Colon (tissue), 2 donors: ENCODE results near the gene GRID2.
"Not testable (repeated sequence)": the region's sequence is repeated elsewhere in the genome, so short reads cannot be mapped to it uniquely, and the experiment has no call there.

Experiments
- FAIRE-seq: peaks from 2 replicates; lab custom pipeline; 2012; peaks lifted over from hg19 to GRCh38; lab: Jason Lieb, UNC
- donor health status: control.
- donor health status: control.

Gene GRID2

DNA sequence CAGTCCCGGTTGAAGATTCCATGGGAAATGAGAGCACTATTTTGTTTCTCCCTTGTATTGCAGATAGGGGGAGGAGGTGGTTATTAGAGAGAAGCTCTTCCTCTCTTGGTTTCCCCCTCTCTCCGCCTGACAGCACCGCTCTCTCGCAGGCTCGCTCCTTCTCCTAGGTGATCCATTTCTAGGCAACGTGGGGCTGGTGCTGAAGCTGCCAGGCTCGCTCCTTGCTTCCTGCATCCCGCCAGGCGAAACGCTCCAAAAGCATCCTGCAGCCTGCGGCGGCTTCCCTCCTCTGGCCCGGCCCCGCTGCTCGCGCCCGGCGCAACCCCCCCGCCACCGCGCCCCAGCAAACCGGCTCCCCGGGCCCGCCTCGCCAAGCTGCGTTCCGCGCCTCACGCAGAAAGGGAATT lies at the start of gene GRID2:
TSS of gene GRID2 (plus strand) at position 346 of the 407 bp plus-strand sequence.
- no peak for FAIRE-seq

- no peak for FAIRE-seq
Measured at GRCh38 chr4:92253986-92254671, 49.6 kb upstream of the GRID2 start.

DNA sequence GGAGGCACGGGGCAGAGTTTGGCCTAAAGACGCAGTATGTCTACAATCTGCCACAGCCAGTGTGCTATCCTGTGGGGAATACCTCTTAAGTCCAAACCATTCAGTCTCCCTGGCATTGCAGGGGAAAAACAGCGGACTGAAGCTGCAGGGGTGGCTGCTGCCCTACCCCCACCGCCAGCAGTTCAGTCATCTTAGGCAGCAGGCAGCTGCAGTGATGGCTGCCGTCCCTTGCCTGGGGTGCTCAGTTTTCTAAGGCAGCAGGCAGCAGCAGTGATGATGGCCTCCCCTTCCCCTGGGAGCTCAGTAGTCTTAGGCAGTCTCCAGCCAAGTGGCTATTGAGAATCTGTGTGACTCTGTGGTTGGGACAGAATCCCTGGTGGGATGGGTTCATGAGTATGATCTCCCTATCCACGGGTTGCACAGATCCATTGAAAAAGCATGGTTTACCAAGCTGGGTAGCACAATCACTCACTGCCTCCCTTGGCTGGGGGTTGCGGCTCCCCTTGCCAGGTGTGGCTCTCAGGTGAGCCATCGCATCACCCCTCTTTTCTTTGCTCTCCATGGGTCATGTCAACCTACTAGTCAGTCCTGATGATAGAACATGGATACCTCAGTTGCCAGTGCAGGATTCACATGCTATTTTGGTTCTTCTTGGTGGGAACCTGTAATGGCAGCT lies 48.9 kb upstream of the GRID2 start:
- FAIRE-seq: no peak

DNA sequence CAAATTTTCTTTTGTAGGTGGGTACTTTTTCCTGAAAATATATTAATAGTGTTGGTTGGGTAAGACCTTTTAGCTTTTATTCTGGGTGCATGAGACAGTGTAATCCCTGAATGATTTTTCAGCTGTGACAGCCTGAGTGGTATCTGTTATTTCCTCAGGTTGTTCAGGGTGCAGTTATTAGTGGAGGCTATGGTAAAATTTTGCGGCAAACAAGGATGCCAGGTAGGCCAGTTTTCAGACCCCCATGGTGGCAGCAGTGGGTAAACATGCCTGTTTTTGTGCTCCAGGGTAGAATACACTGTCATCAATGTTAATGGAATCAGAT lies 47.9 kb upstream of the GRID2 start:
- no peak for FAIRE-seq

DNA sequence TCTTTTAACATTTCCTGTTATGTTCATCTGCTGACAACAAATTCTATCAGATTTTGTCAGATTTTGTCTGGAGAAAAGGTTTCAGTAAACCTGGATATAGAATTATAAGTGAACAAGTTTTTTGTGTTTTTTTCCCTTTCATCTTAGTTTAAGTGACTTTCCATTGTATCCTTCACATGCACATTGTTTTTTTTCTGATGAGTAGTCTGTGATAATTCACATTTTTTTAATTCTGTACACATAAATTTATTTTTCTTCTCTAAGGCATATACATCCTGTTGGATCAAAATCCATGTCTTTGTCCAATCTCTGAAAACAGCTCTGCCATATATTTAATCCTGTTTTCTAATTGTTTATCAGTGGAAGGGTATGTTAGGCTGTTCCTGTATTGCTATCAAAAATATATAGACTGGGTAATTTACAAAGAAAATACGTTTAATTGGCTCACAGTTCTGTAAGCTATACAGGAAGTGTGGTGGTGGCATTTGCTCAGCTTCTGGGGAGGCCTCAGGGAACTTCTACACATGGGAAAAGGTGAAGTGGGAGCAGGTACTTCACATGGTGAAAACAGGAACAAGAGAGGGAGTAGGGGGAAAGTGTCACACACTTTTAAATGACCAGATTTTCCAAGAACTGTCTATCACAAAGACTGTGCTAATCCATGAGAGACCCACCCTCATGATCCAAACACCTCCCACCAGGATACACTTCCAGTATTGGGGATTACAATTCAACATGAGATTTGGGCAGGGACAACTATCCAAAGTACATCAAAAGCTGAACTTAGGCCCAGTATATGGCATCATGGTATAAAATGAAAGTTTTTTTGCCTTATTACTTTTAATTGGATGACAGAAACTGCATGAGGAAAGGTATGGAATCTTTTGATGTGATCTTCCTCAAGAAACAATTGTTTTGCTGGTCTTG lies 45.6 kb upstream of the GRID2 start:
- FAIRE-seq: no peak

GRCh38 chr4:92261256-92261655 lies 42.5 kb upstream of the GRID2 start:
- no peak for FAIRE-seq

DNA sequence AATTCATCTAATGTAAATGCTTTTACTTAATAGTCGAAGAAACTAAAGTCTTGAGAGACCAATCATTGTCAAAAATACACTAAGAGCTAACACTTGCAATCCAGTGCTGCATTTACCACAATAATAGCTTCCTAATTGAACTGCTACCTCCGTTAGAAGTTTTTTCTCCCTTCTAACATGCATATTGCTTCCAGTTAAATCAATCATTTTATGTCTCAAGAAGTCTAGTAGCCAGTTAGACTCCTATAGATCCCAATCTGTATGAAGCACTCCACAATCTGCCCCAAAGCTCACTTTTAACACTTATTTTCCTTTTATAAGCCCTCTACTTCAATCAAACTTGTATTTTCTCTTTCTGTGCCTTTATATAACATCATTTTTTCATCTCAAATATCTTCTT lies 41.4 kb upstream of the GRID2 start:
- FAIRE-seq: no peak

- FAIRE-seq: no peak
Measured at GRCh38 chr4:92263010-92263409, 40.8 kb upstream of the GRID2 start.

DNA sequence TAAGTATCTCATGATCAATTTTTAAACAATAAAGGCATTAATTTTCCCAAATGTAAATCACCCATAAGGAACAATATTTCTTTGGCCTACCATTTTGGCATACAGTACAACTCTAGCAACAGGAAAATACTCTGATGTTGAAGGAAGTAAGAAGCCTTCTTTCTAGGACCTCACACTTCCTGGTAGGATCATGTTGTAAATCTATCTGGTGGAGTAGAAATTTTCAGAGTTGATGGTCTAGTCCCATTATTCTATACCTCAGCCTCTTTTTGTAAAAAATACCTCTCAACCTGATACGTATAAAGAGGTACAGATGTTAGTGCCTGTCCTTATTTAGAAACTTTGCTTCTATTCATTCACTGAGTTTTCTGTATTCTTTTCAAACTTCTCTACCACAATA lies 40.2 kb upstream of the GRID2 start:
- FAIRE-seq: no peak

- FAIRE-seq: no peak
Measured at GRCh38 chr4:92264163-92264562, 39.6 kb upstream of the GRID2 start.

DNA sequence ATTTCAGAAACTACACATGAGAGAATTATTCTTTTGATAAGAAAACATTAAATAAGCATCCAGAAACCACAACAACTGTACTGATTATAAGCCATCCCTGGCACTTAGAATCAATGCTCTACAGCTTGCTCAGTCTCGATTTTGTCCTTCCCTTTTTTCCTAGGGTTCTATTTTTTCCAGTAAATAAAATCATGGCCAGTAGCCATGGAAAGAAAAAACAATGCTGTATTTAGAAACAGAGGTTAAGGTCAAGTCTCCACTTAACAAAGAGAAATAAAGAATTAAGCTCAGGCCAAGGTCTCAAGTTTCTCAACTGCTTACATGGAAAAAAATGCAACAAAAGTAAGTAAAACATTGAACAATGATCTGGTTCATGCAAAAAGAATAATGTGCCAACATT lies 38.7 kb upstream of the GRID2 start:
- FAIRE-seq: no peak

GRCh38 chr4:92265798-92266197 lies 38.0 kb upstream of the GRID2 start:
- FAIRE-seq: no peak

- peak; percentile 62 for FAIRE-seq
Measured at GRCh38 chr4:92266521-92266920, 37.2 kb upstream of the GRID2 start.

- no peak for FAIRE-seq
Measured at GRCh38 chr4:92268642-92269041, 35.1 kb upstream of the GRID2 start.

DNA sequence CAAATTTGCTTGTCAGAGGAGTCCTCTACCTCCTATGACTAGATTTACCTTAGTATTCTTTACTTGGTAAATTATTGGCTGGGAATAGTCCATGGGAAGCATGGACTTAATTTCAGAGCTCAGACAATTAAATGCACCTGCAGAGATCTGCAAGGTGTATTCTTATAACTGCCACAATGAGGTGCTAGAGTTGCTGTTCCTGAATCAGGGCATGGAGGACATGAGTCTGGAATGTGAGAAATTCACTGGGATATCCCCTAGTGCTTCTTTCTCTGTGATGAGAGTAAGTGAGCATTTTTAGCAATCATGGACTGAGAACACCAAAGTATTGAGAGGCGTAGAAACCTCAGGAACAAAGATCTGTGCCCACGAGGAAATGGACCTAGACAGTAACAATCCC lies 32.9 kb upstream of the GRID2 start:
- no peak for FAIRE-seq

DNA sequence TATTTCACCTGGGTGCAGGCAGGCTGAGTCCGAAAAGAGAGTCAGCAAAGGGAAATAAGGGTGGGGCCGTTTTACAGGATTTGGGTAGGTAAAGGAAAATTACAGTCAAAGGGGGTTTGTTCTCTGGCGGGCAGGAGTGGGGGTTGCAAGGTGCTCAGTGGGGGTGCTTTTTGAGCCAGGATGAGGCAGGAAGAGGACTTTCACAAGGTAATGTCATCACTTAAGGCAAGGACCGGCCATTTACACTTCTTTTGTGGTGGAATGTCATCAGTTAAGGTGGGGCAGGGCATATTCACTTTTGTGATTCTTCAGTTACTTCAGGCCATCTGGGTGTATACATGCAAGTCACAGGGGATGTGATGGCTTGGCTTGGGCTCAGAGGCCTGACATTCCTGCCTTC lies 32.2 kb upstream of the GRID2 start:
- FAIRE-seq: not testable (repeated sequence)

- FAIRE-seq: not testable (repeated sequence)
Measured at GRCh38 chr4:92277057-92277881, 26.5 kb upstream of the GRID2 start.

GRCh38 chr4:92279296-92279695 lies 24.5 kb upstream of the GRID2 start:
- no peak for FAIRE-seq

- FAIRE-seq: no peak
Measured at GRCh38 chr4:92299152-92299551, 4.6 kb upstream of the GRID2 start.

GRCh38 chr4:92304121-92304520 lies 355 bp downstream of the GRID2 start:
- no peak for FAIRE-seq

- FAIRE-seq: no peak
Measured at GRCh38 chr4:92304606-92305005, 840 bp downstream of the GRID2 start.
